8988T (cell line): Measurements from ENCODE around the gene TM9SF3.

Experiments used
- DNase-seq: peaks from one replicate; pipeline ENCODE4 v3.0.0; 2011

TM9SF3 gene

GRCh38 chr10:96505150-96506136 lies 81.4 kb downstream of the TM9SF3 start:
- no peak for DNase-seq

- DNase-seq: no peak
Observed at GRCh38 chr10:96502561-96503282, 84.1 kb downstream of the TM9SF3 start.

- DNase-seq: no peak
Observed at GRCh38 chr10:96501985-96502384, 84.8 kb downstream of the TM9SF3 start.

- DNase-seq: no peak
Observed at GRCh38 chr10:96500519-96500918, 86.3 kb downstream of the TM9SF3 start.

- DNase-seq: no peak
Observed at GRCh38 chr10:96500050-96500449, 86.8 kb downstream of the TM9SF3 start.

- no peak for DNase-seq
Observed at GRCh38 chr10:96497391-96497790, 89.4 kb downstream of the TM9SF3 start.

- DNase-seq: no peak
Observed at GRCh38 chr10:96496281-96496925, 90.4 kb downstream of the TM9SF3 start.

- no peak for DNase-seq
Observed at GRCh38 chr10:96495544-96495943, 91.3 kb downstream of the TM9SF3 start.

GRCh38 chr10:96494694-96495093 lies 92.1 kb downstream of the TM9SF3 start:
- no peak for DNase-seq

GRCh38 chr10:96493871-96494525 lies 92.8 kb downstream of the TM9SF3 start:
- no peak for DNase-seq

- DNase-seq: no peak
Observed at GRCh38 chr10:96493254-96493653, 93.6 kb downstream of the TM9SF3 start.

GRCh38 chr10:96491303-96491702 lies 95.5 kb downstream of the TM9SF3 start:
- DNase-seq: no peak

- DNase-seq: no peak
Observed at GRCh38 chr10:96488161-96488935, 98.5 kb downstream of the TM9SF3 start.

GRCh38 chr10:96482815-96483588 lies 103.8 kb downstream of the TM9SF3 start:
- DNase-seq: no peak

- no peak for DNase-seq
Observed at GRCh38 chr10:96478355-96478754, 108.5 kb downstream of the TM9SF3 start.

GRCh38 chr10:96473866-96474265 lies 112.9 kb downstream of the TM9SF3 start:
- no peak for DNase-seq

GRCh38 chr10:96470116-96470743 lies 116.6 kb downstream of the TM9SF3 start:
- peak; percentile 66 for DNase-seq

- no peak for DNase-seq
Observed at GRCh38 chr10:96468845-96469244, 118.0 kb downstream of the TM9SF3 start.
